HepG2 (cell line): Measurements from ENCODE around the gene MFSD6.

Experiments used
- ISX ChIP-seq: sonication (generic); formaldehyde crosslinking; conservative IDR thresholded peaks from 2 replicates; pipeline ENCODE4 v1.5.0; 2020; ENCODE audit warnings: missing genetic modification reagents
- SKIL ChIP-seq: sonication (generic); formaldehyde crosslinking; IDR thresholded peaks from 2 replicates; pipeline ENCODE4 v1.8.0; 2022; ENCODE audit warnings: missing genetic modification reagents, mild to moderate bottlenecking, moderate library complexity, borderline replicate concordance
- ZNF12 ChIP-seq: sonication (generic); formaldehyde crosslinking; IDR thresholded peaks from 2 replicates; pipeline ENCODE4 v1.5.0; 2020; ENCODE audit warnings: missing genetic modification reagents
- ZNF3 ChIP-seq: IDR thresholded peaks from 2 replicates; pipeline ENCODE4 v1.7.0; 2017; ENCODE audit warnings: inconsistent platforms

GRCh38 chr2:190504912-190505311 is 96.8 kb downstream of the MFSD6 start:
- no peak for TF ChIP-seq ISX (CRISPR knock-in tag)
- TF ChIP-seq ZNF3, result no peak
- TF ChIP-seq ZNF12 (CRISPR knock-in tag), result no peak
- no peak for TF ChIP-seq SKIL (CRISPR knock-in tag)
